ENCODE data around the gene ABHD11. TPM values are rescaled to one million over a fixed set of nuclear protein-coding genes. Genes with fewer than 3 reads are reported as not detected.

The ABHD11 gene
- total and polyA plus RNA-seq, 9 of the 15 experiments (the other 6 are each of a cell fraction or from before 2014, with no cell fraction given), result 7.7 to 44.2 (median 18.9) TPM

DNA sequence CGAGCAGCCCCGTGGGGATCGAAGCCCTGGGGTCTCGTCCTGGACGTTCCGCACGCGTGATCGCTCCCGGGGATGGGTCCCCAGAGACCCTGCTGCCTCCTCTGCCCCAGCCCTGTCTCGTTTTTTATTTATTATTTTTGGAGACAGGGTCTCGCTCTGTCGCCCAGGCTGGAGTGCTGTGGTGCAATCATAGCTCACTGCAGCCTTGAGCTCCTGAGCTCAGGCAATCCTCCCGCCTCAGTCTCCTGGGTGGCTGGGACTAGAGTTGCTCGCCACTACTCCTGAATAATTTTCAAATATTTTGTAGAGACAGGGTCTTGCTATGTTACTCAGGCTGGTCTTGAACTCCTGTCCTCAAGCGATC, 18.8 kb downstream of the ABHD11 start (continued):
- no peak for TF ChIP-seq MAFG (tag; conservative IDR thresholded peaks at IDR 0.05)
- TF ChIP-seq, protein P1, sequence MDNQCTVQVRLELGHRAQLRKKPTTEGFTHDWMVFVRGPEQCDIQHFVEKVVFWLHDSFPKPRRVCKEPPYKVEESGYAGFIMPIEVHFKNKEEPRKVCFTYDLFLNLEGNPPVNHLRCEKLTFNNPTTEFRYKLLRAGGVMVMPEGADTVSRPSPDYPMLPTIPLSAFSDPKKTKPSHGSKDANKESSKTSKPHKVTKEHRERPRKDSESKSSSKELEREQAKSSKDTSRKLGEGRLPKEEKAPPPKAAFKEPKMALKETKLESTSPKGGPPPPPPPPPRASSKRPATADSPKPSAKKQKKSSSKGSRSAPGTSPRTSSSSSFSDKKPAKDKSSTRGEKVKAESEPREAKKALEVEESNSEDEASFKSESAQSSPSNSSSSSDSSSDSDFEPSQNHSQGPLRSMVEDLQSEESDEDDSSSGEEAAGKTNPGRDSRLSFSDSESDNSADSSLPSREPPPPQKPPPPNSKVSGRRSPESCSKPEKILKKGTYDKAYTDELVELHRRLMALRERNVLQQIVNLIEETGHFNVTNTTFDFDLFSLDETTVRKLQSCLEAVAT (IDR thresholded peaks at IDR 0.05), result no peak
- peak; percentile 89 for TF ChIP-seq CEBPB (tag; IDR thresholded peaks at IDR 0.05)
- no peak for TF ChIP-seq ZZZ3 (IDR thresholded peaks at IDR 0.05)

DNA sequence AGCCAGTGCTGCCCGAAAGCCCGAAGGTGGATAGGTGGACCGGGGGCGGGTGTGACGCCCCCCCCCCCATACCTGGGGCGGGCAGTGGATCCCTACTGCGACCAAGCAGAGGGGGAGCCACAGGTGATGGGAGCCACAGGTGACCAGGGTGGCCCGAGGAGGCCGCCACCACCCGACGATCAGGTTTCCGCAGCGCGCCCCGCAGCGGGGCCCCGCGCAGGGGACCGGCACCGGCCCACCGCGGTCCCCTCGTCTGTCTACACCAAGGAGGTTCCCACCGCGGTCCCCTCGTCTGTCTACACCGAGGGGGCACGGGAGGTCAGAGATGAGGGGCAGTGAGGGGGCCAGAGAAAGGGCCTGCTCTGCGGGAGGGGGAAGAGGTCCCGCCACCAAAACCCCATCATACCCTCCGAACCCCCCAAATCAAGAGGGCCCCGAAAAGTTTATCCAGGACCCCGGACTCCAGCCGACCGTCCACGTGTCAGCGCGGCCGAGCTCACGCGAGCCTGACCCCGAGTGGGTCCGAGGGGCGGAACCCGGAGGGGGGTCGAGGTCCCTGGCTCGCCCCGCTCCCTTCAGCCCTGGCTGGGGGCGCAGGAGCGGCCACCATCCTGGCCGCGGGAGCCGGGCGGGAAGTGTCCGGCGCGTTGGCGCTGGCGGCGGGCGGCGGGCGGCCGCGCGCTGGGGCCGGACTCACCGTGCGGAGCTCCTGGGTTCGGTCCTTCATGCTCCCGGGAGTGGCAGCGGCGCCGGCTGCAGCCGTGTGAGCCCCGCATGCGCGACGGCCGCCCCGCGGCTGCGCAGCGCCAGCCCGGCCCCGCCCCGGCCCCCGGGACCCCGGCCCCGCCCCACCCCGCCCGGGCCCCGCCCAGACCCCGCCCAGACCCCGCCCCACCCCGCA, 19.4 kb downstream of the ABHD11 start, which contains the start of gene STX1A:
STX1A (minus strand) TSS at position 765 of the 901 bp plus-strand sequence; CDS start at position 727, 38 bp downstream.
- DNase-seq (ENCODE audit: extremely low read depth in 1 of 4, low spot score in 3 of 4) (peak; percentile 86 to 99 (median 98)), ATAC-seq (peak; percentile 86), FAIRE-seq (no peak)
- H4K20me1 ChIP-seq (replicated peaks; ENCODE audit: control insufficient read depth, insufficient read depth, low read length), result peaks cover 29% of the 10 kb centered on the region
- in situ Hi-C loops (cut with MboI), result no loop called here
- H3K9me1 ChIP-seq (ENCODE audit: control insufficient read depth, insufficient read depth, low read length), result peaks cover 6% of the 10 kb centered on the region
- WGBS (ENCODE audit: insufficient coverage, low coverage, missing lambda C conversion rate), result 4% methylated on average over 51 of the region's 96 CpGs
- TSS peak; percentile 69 for BruUV-seq (replicated peaks)
- H3K4me1 ChIP-seq (replicated peaks in 1 of 2; ENCODE audit: control insufficient read depth in 2 of 2, insufficient read depth in 2 of 2, low read length in 2 of 2), result peaks cover 20 to 50% of the 10 kb centered on the region in 2 experiments
- POLR2A ChIA-PET, result interaction anchor here (0.6 to 1.9 kb wide), 5 partner anchors 15 to 1351 kb away, joined by 3 to 6 read pairs (median 4); no protein-coding TSS in a partner anchor
- intact Hi-C loops (cut with micrococcal nuclease), result loop anchor here (5.0 kb wide), 1 partner anchor 37 kb away; the partner anchor contains the start of genes BUD23 and DNAJC30
- peaks cover 10% of the 10 kb centered on the region; the same call in 2 of the 3 replicates for H3K79me2 ChIP-seq (ENCODE audit: control insufficient read depth, insufficient read depth, low read length)
- no peaks in the 10 kb centered on the region for H3K27me3 ChIP-seq (ENCODE audit: control insufficient read depth in 2 of 2, insufficient read depth in 2 of 2, low read length in 2 of 2)
- H3K9me3 ChIP-seq (replicated peaks; ENCODE audit: control insufficient read depth, insufficient read depth, low read depth, low read length), result no peaks in the 10 kb centered on the region
- H3K4me3 ChIP-seq, result peak within 1 kb of the TSS; percentile 75
- CTCF ChIA-PET (ENCODE audit: low intra/inter-chr PET ratio), result interaction anchor here (0.6 kb wide), 1 partner anchor 57 kb away, joined by 8 read pairs; no protein-coding TSS in a partner anchor
- H3K4me2 ChIP-seq (ENCODE audit: insufficient read depth, low read length), result peak within 1 kb of the TSS; percentile 72
- no peaks in the 10 kb centered on the region for H3K36me3 ChIP-seq (ENCODE audit: control insufficient read depth, insufficient read depth, low read length)
- H2AFZ ChIP-seq (ENCODE audit: low read depth, low read length), result peak within 1 kb of the TSS; percentile 93
- H3K27ac ChIP-seq (ENCODE audit: extremely low read depth, low read depth, low read length), result 0 out of 3 replicates have a peak within 1 kb of the TSS, but pooled peaks have one; percentile 25
- peak within 1 kb of the TSS; percentile 56 to 94; a peak in 3 of 4 replicates for H3K9ac ChIP-seq (ENCODE audit: insufficient read depth in 1 of 2, low read depth in 2 of 2, low read length in 2 of 2)
- 0 out of 2 replicates have a peak, but pooled peaks have one; percentile 25 for TF ChIP-seq HDAC2 (IDR thresholded peaks at IDR 0.05)
- TF ChIP-seq PHF20 (IDR thresholded peaks at IDR 0.05; ENCODE audit: partially characterized antibody), result peak; percentile 16
- peak; percentile 25; the same call in 1 of the 2 replicates for TF ChIP-seq ZNF830 (CRISPR knock-in tag; IDR thresholded peaks at IDR 0.05)
- TF ChIP-seq NCOA4 (IDR thresholded peaks at IDR 0.05; ENCODE audit: partially characterized antibody), result no peak
- peak; percentile 33 for TF ChIP-seq TAF1 (IDR thresholded peaks at IDR 0.05; ENCODE audit: control insufficient read depth, extremely low read depth, insufficient read depth, low read length, severe bottlenecking)
- TF ChIP-seq, protein P2, sequence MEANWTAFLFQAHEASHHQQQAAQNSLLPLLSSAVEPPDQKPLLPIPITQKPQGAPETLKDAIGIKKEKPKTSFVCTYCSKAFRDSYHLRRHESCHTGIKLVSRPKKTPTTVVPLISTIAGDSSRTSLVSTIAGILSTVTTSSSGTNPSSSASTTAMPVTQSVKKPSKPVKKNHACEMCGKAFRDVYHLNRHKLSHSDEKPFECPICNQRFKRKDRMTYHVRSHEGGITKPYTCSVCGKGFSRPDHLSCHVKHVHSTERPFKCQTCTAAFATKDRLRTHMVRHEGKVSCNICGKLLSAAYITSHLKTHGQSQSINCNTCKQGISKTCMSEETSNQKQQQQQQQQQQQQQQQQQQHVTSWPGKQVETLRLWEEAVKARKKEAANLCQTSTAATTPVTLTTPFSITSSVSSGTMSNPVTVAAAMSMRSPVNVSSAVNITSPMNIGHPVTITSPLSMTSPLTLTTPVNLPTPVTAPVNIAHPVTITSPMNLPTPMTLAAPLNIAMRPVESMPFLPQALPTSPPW (CRISPR knock-in tag; IDR thresholded peaks at IDR 0.05), result peak; percentile 86
- TF ChIP-seq, protein P3, sequence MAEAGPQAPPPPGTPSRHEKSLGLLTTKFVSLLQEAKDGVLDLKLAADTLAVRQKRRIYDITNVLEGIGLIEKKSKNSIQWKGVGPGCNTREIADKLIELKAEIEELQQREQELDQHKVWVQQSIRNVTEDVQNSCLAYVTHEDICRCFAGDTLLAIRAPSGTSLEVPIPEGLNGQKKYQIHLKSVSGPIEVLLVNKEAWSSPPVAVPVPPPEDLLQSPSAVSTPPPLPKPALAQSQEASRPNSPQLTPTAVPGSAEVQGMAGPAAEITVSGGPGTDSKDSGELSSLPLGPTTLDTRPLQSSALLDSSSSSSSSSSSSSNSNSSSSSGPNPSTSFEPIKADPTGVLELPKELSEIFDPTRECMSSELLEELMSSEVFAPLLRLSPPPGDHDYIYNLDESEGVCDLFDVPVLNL (CRISPR knock-in tag; IDR thresholded peaks at IDR 0.05; ENCODE audit: low read depth), result 0 out of 2 replicates have a peak, but pooled peaks have one; percentile 18
- TF ChIP-seq LCOR (CRISPR knock-in tag; IDR thresholded peaks at IDR 0.05), result 0 out of 2 replicates have a peak, but pooled peaks have one; percentile 49
- TF ChIP-seq ZNF347 (CRISPR knock-in tag; IDR thresholded peaks at IDR 0.05; ENCODE audit: low read depth), result no peak
- peak; percentile 70 for TF ChIP-seq RBFOX2 (IDR thresholded peaks at IDR 0.05; ENCODE audit: low read depth, low read length)

All from K562 (cell line).